Measurements from ENCODE around the gene SPRED1. TPM values are rescaled to one million over a fixed set of nuclear protein-coding genes. Genes with fewer than 3 reads are reported as not detected.
"Not testable (repeated sequence)": the region's sequence is repeated elsewhere in the genome, so short reads cannot be mapped to it uniquely, and the experiment has no call there.

Gene SPRED1
- total RNA-seq, 1 donor from 2014 or later, result 8.7 TPM

GRCh38 chr15:38231436-38231835 lies 21.2 kb upstream of the SPRED1 start:
- Histone ChIP-seq H3K4me3 (no peak overlapping the region), H3K4me1 (peaks cover 30% of the 10 kb centered on the region), H3K27ac (replicated peaks) (peak overlapping the region; percentile 46), H3K9me3 (replicated peaks) (no peaks in the 10 kb centered on the region), H3K27me3 (ENCODE audit: low read depth) (no peaks in the 10 kb centered on the region), H3K36me3 (no peaks in the 10 kb centered on the region)
- intact Hi-C loops (cut with micrococcal nuclease), result no loop called here
- no peak for TF ChIP-seq CTCF (IDR thresholded peaks at IDR 0.05; ENCODE audit: borderline replicate concordance)
- no peak for DNase-seq

GRCh38 chr15:38237021-38237420 lies 15.6 kb upstream of the SPRED1 start:
- H3K4me3 ChIP-seq; H3K9me3 ChIP-seq (replicated peaks); H3K27ac ChIP-seq (replicated peaks); intact Hi-C loops (cut with micrococcal nuclease); H3K4me1 ChIP-seq; DNase-seq; H3K27me3 ChIP-seq (ENCODE audit: low read depth); H3K36me3 ChIP-seq: not testable (repeated sequence)

- no peak overlapping the region for H3K27ac ChIP-seq (replicated peaks)
- H3K36me3 ChIP-seq, result no peaks in the 10 kb centered on the region
- no peak overlapping the region for H3K4me3 ChIP-seq
- intact Hi-C loops (cut with micrococcal nuclease), result no loop called here
- H3K27me3 ChIP-seq (ENCODE audit: low read depth), result no peaks in the 10 kb centered on the region
- TF ChIP-seq CTCF (IDR thresholded peaks at IDR 0.05; ENCODE audit: borderline replicate concordance), result no peak
- DNase-seq, result no peak
- no peaks in the 10 kb centered on the region for H3K9me3 ChIP-seq (replicated peaks)
- no peaks in the 10 kb centered on the region for H3K4me1 ChIP-seq
Measured at GRCh38 chr15:38238311-38238710, 14.3 kb upstream of the SPRED1 start.

- H3K4me1 ChIP-seq, result peaks cover 3% of the 10 kb centered on the region
- no peaks in the 10 kb centered on the region for H3K9me3 ChIP-seq (replicated peaks)
- no peak overlapping the region for H3K27ac ChIP-seq (replicated peaks)
- intact Hi-C loops (cut with micrococcal nuclease), result no loop called here
- H3K27me3 ChIP-seq (ENCODE audit: low read depth), result no peaks in the 10 kb centered on the region
- TF ChIP-seq CTCF (IDR thresholded peaks at IDR 0.05; ENCODE audit: borderline replicate concordance), result no peak
- no peaks in the 10 kb centered on the region for H3K36me3 ChIP-seq
- no peak overlapping the region for H3K4me3 ChIP-seq
- DNase-seq, result no peak
Measured at GRCh38 chr15:38242055-38242454, 10.6 kb upstream of the SPRED1 start.

GRCh38 chr15:38243278-38244055 lies 9.2 kb upstream of the SPRED1 start:
- Histone ChIP-seq H3K4me3 (no peak overlapping the region), H3K27ac (replicated peaks) (no peak overlapping the region), H3K36me3 (no peaks in the 10 kb centered on the region), H3K4me1 (peaks cover 6% of the 10 kb centered on the region), H3K9me3 (replicated peaks) (no peaks in the 10 kb centered on the region), H3K27me3 (ENCODE audit: low read depth) (no peaks in the 10 kb centered on the region)
- TF ChIP-seq CTCF (IDR thresholded peaks at IDR 0.05; ENCODE audit: borderline replicate concordance), result no peak
- DNase-seq, result no peak
- intact Hi-C loops (cut with micrococcal nuclease), result no loop called here

GRCh38 chr15:38247336-38247735 lies 5.3 kb upstream of the SPRED1 start:
- peak overlapping the region; percentile 4 for H3K27ac ChIP-seq (replicated peaks)
- no peak for DNase-seq
- intact Hi-C loops (cut with micrococcal nuclease), result no loop called here
- no peaks in the 10 kb centered on the region for H3K27me3 ChIP-seq (ENCODE audit: low read depth)
- TF ChIP-seq CTCF (IDR thresholded peaks at IDR 0.05; ENCODE audit: borderline replicate concordance), result no peak
- H3K36me3 ChIP-seq, result no peaks in the 10 kb centered on the region
- no peak overlapping the region for H3K4me3 ChIP-seq
- H3K9me3 ChIP-seq (replicated peaks), result no peaks in the 10 kb centered on the region
- peaks cover 19% of the 10 kb centered on the region for H3K4me1 ChIP-seq
